ENCODE data around the gene PSMD2. TPM values are rescaled to one million over a fixed set of nuclear protein-coding genes. Genes with fewer than 3 reads are reported as not detected.

PSMD2 gene
- total RNA-seq, 1 experiment from 2014 or later: 285 TPM

DNA sequence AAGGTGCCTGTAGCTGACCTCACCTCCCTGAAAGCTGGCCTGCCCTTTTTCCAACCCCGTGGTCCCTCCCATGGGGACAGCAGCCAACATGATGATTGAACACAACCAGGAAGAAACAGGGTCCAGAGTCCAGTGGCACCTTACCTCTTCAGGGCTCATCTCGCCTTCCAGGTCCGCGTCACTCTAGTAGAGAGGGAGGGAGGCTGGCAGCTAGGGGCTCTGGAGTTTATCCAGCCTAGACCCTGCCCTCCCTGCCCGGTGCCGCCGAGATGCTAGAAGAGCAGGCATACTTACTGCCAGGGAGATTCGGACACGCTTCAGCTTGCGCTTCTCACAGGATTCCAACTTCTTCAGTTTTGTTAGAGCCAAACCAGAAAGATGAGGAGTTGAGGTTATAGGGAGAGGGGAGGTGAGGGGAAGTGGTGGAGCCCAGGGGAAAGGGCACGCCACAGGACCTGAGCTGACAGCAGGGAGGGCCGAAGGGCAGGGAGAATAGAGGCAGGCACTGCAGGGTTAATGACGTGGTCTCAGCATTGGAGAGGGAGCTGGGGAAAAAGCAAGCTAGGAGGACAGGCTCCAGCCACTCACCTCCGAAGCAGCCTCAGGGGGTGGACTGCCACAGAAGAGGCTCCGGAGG lies 53.2 kb downstream of the PSMD2 start:
- H3K36me3 Mint-ChIP-seq (ENCODE audit: insufficient read depth, unreplicated experiment): peaks cover 26% of the 10 kb centered on the region
- H3K4me3 Mint-ChIP-seq (ENCODE audit: unreplicated experiment): no peak overlapping the region
- intact Hi-C loops (cut with micrococcal nuclease; ENCODE audit: unreplicated experiment): no loop called here
- Histone ChIP-seq H3K9me3 (no peaks in the 10 kb centered on the region), H3K36me3 (ENCODE audit: control insufficient read depth, insufficient read depth, low read length) (peaks cover 1% of the 10 kb centered on the region; the same call in 1 of the 2 replicates), H3K27me3 (replicated peaks; ENCODE audit: control insufficient read depth, insufficient read depth, low read length) (no peaks in the 10 kb centered on the region), H3K4me1 (no peaks in the 10 kb centered on the region), H3K4me3 (ENCODE audit: low read depth, low read length) (no peak overlapping the region)
- CTCF ChIA-PET: interaction anchor here (1.6 kb wide), 1 partner anchor 10 kb away, joined by 5 read pairs; the partner anchor contains the start of genes CLCN2 and POLR2H
- no TSS peak for BruUV-seq (replicated peaks)
- H3K27ac Mint-ChIP-seq (ENCODE audit: unreplicated experiment): no peak overlapping the region
- H3K9me3 Mint-ChIP-seq (ENCODE audit: unreplicated experiment): no peaks in the 10 kb centered on the region
- H3K27me3 Mint-ChIP-seq (ENCODE audit: insufficient read depth, unreplicated experiment): no peaks in the 10 kb centered on the region
- POLR2A ChIA-PET: no interaction called here
- TF ChIP-seq, protein P1, sequence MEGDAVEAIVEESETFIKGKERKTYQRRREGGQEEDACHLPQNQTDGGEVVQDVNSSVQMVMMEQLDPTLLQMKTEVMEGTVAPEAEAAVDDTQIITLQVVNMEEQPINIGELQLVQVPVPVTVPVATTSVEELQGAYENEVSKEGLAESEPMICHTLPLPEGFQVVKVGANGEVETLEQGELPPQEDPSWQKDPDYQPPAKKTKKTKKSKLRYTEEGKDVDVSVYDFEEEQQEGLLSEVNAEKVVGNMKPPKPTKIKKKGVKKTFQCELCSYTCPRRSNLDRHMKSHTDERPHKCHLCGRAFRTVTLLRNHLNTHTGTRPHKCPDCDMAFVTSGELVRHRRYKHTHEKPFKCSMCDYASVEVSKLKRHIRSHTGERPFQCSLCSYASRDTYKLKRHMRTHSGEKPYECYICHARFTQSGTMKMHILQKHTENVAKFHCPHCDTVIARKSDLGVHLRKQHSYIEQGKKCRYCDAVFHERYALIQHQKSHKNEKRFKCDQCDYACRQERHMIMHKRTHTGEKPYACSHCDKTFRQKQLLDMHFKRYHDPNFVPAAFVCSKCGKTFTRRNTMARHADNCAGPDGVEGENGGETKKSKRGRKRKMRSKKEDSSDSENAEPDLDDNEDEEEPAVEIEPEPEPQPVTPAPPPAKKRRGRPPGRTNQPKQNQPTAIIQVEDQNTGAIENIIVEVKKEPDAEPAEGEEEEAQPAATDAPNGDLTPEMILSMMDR (IDR thresholded peaks at IDR 0.05; ENCODE audit: insufficient read depth in 1 of 2, low read depth in 1 of 2, low read length in 1 of 2, severe bottlenecking in 1 of 2, unreplicated experiment in 1 of 2): no peak
- DNase-seq: no peak
- H3K4me1 Mint-ChIP-seq (ENCODE audit: low read depth, unreplicated experiment): no peaks in the 10 kb centered on the region

GRCh38 chr3:184352897-184353545 lies 54.0 kb downstream of the PSMD2 start:
- Histone ChIP-seq H3K9me3 (no peaks in the 10 kb centered on the region), H3K4me1 (no peaks in the 10 kb centered on the region), H3K36me3 (ENCODE audit: control insufficient read depth, insufficient read depth, low read length) (peaks cover 1% of the 10 kb centered on the region; the same call in 1 of the 2 replicates), H3K4me3 (ENCODE audit: low read depth, low read length) (no peak overlapping the region), H3K27me3 (replicated peaks; ENCODE audit: control insufficient read depth, insufficient read depth, low read length) (no peaks in the 10 kb centered on the region)
- Mint-ChIP-seq H3K27ac (ENCODE audit: unreplicated experiment) (no peak overlapping the region), H3K4me3 (ENCODE audit: unreplicated experiment) (no peak overlapping the region), H3K9me3 (ENCODE audit: unreplicated experiment) (no peaks in the 10 kb centered on the region), H3K4me1 (ENCODE audit: low read depth, unreplicated experiment) (no peaks in the 10 kb centered on the region), H3K36me3 (ENCODE audit: insufficient read depth, unreplicated experiment) (peaks cover 26% of the 10 kb centered on the region), H3K27me3 (ENCODE audit: insufficient read depth, unreplicated experiment) (no peaks in the 10 kb centered on the region)
- intact Hi-C loops (cut with micrococcal nuclease; ENCODE audit: unreplicated experiment): no loop called here
- BruUV-seq (replicated peaks): no TSS peak
- POLR2A ChIA-PET: interaction anchor here (0.5 kb wide), 1 partner anchor 9 kb away, joined by 8 read pairs; no protein-coding TSS in a partner anchor
- TF ChIP-seq, protein P1 (IDR thresholded peaks at IDR 0.05; ENCODE audit: insufficient read depth in 1 of 2, low read depth in 1 of 2, low read length in 1 of 2, severe bottlenecking in 1 of 2, unreplicated experiment in 1 of 2): no peak
- no peak for DNase-seq
- CTCF ChIA-PET: no interaction called here

DNA sequence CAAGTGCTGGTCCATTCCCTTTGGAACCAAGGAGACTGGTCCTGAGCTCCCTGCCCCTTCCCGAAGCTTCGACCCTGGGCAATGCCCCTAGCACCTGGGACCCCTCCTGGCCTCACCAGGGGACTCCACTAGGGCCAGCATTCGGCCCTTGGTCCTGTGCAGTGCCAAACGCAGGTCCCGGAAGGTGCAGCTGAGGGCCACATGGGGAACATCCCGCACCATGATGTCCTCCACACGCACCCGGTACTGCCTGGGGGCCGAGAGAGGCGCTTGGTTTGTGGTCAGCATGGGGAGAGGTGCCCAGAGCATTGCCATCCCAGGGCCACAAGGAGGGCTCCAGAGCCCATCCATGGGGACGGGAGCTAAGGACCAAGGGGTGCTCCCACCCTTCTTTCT lies 54.5 kb downstream of the PSMD2 start:
- no peaks in the 10 kb centered on the region for H3K27me3 Mint-ChIP-seq (ENCODE audit: insufficient read depth, unreplicated experiment)
- peaks cover 25% of the 10 kb centered on the region for H3K36me3 Mint-ChIP-seq (ENCODE audit: insufficient read depth, unreplicated experiment)
- TF ChIP-seq, protein P1 (IDR thresholded peaks at IDR 0.05; ENCODE audit: insufficient read depth in 1 of 2, low read depth in 1 of 2, low read length in 1 of 2, severe bottlenecking in 1 of 2, unreplicated experiment in 1 of 2): no peak
- no peak for DNase-seq
- Histone ChIP-seq H3K4me1 (no peaks in the 10 kb centered on the region), H3K4me3 (ENCODE audit: low read depth, low read length) (no peak overlapping the region), H3K36me3 (ENCODE audit: control insufficient read depth, insufficient read depth, low read length) (peaks cover 1% of the 10 kb centered on the region; the same call in 1 of the 2 replicates), H3K9me3 (no peaks in the 10 kb centered on the region), H3K27me3 (replicated peaks; ENCODE audit: control insufficient read depth, insufficient read depth, low read length) (no peaks in the 10 kb centered on the region)
- intact Hi-C loops (cut with micrococcal nuclease; ENCODE audit: unreplicated experiment): no loop called here
- no TSS peak for BruUV-seq (replicated peaks)
- no peak overlapping the region for H3K4me3 Mint-ChIP-seq (ENCODE audit: unreplicated experiment)
- no peak overlapping the region for H3K27ac Mint-ChIP-seq (ENCODE audit: unreplicated experiment)
- CTCF ChIA-PET: interaction anchor here (0.8 to 1.0 kb wide), 2 partner anchors 9 to 18 kb away, joined by 3 to 4 read pairs; no protein-coding TSS in a partner anchor
- H3K9me3 Mint-ChIP-seq (ENCODE audit: unreplicated experiment): no peaks in the 10 kb centered on the region
- POLR2A ChIA-PET: no interaction called here
- H3K4me1 Mint-ChIP-seq (ENCODE audit: low read depth, unreplicated experiment): no peaks in the 10 kb centered on the region
